Measurements from ENCODE around the gene CD247.

The CD247 gene

DNA sequence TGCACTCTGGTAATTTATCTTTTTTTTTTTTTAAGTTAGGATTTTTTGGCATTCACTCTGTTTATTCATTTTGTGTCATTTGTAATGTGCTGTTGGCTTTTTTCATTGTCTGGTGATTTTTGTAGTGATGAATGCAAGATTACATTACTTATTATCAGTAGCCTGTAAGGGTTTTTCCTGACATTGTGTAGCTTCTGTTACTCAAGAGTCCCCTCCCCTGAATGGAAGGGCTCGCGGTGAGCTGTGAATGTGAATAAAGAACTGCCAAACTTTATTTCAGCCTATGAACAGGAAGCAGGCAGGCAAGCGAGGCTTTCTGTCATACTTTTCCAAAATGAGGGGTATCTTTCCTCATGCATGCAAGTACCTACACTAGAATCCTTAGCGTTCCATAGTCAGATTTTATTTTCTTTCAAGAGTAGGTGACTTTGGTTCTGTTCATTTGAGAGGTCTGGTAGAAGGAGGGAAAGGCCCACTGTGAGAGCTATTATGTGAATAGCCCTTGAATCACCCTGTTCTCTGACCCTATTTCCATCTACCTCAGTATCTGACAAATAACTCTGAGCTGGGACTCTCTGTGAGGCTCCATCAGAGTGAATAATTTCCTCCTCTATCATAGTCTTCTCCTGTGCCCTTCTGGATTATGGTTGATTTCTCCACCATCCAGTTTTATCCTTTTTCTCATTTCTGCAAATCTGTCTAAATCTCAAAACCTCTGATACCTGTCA lies 114.0 kb downstream of the CD247 start:
- DNase-seq: no peak

DNA sequence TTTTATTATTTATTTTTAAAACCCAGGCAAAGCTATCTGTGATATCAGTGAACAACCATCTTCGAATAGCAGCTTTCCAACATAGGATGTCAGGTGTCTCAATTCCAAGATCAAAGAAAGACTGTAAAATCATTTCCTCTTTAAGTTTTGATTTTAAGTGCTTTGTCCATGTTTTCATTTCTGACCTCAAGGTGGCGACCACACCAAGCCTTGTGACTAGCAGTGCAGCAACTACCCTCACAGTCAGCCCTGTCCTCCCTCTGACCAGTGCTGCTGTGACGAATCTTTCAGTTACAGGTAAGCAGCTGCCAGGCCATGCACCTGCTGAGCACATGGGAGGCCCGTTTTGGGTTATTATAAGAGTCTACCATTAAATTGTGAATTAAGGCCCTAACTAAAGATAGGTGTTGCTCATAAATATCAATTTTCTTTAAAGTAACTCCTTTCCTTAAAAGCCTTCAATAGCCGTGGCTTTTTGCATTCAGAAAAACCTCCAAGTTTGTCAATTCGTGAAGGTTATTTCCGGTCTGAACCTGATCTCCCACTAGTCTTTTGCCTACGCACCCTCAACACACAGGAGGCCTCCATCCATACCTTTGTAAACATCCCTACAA lies 117.0 kb downstream of the CD247 start:
- DNase-seq: no peak

DNA sequence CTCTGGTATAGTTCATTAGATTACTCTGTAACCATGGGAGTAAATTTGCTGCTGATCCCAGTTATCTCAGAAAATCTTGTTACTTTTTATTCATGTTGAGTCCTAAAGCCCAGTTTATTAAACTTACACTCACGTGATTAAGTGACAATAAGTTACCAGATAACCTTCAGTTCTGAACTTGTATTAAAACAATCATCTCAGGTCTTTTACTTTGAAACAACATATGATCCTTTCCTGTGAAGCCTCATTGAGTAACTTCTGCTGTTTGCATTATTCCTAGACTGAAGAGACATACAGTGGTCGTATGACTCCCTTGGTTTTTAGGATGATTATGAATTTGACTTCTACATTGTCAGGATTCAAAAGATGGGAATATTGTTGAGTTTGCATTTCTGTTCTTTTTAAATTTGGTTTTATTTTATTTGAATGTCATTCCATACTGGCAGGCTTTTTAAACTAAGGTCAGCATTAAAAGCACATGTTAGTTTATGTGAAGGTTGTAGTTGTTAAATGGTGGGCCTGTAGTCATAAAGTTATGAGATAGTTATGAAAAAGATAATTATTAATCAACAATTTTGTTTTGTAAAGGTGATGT lies 117.9 kb downstream of the CD247 start:
- DNase-seq: no peak

DNA sequence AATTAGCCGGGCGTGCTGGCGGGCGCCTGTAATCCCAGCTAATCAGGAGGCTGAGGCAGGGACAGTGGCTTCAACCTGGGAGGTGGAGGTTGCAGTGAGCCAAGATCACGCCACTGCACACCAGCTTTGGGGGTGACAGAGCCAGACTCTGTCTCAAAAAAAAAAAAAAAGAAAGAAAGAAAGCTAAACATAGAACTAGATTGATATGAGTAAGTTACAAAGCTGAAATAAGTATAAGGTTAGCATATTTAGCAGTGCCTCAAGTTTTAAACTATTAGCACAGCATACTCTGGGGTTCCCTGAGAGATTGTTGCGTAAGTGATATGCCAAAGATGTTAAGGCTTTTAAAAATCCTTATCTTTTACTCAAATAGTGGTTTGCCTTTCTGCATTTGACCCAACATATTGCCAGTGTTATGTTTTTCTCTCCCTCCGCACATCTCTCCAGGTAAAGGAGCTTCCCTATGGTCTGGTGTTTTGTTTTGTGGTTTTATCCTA lies 126.1 kb downstream of the CD247 start:
- DNase-seq: no peak

DNA sequence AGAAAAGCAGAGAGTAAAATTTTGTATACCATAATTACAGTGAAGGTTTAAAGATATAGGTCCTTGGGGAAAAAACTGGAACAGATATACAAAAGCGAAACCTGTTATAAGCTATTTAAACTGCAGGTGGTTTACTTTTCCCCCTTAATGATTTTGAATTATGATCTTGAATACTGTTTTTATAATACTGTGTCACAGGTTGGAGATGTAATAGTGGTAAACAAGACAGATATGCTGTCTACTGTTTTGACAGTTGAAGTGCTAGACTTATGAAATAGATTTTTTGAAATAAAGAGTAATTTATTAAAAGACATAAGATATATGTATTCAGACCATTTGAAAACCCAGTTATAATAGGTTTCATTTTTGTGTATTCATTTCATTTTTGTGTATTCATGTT lies 129.4 kb downstream of the CD247 start:
- no peak for DNase-seq

DNA sequence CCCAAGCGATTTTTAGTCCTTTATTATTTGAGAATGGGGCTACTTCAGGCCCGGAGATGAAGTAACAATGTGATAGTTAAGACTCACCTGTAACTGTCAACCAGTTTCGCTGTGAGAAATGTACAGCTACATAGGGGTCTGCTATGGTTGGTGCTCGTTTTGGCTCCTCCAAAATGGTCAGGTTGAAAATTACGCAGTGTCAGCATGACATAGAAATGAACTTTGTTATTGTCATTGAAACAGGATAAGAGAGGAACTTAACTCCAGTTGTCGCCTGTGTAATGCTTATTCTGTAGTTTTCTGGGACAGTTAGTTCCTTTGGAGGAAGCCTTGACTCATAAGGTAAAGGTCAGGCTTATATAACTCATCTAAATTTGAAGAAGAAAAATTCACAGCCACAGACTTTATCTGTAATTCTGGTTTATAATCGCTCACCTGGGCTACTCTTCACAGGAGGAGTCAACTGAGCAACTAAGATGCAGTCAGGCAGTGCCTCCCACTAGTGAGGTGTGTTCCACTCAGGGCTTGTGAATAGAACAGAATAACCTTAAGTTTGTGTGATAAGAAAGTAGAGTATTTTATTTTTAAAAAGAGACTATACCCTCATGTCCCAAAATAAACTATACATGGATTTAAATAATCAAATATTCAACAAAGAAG lies 130.9 kb downstream of the CD247 start:
- DNase-seq: no peak

Measured in NCI-H226 (cell line).